Mucosa of descending colon (tissue), 3 donors: ENCODE results near the gene NCAPG2. TPM values are rescaled to one million over a fixed set of nuclear protein-coding genes. Genes with fewer than 3 reads are reported as not detected.

ENCODE experiments used
- ATAC-seq: fragments of 200-7000 bp; cut with Tn5 transposase; one replicate; pipeline ENCODE4 v1.9.1; 2020; ENCODE audit warnings: mild to moderate bottlenecking, moderate library complexity
- DNase-seq, 3 donors: peaks; one replicate each; pipeline ENCODE4 v3.0.0-alpha.2; 2020
- H3K36me3 ChIP-seq: fragments of 200-600 bp; one replicate; pipeline ENCODE4 v1.8.0; 2021; ENCODE audit warnings: low read depth, mild to moderate bottlenecking
- H3K4me1 ChIP-seq: fragments of 200-600 bp; one replicate; pipeline ENCODE4 v1.8.0; 2021; ENCODE audit warnings: low read depth, mild to moderate bottlenecking
- H3K4me3 ChIP-seq: fragments of 200-600 bp; one replicate; pipeline ENCODE4 v1.8.0; 2021; ENCODE audit warnings: mild to moderate bottlenecking
- H3K9me3 ChIP-seq: fragments of 200-600 bp; one replicate; pipeline ENCODE4 v1.8.0; 2021; ENCODE audit warnings: mild to moderate bottlenecking
- CTCF ChIP-seq: fragments of 200-600 bp; IDR thresholded peaks from one replicate; pipeline ENCODE4 v1.8.0; 2022; ENCODE audit warnings: antibody characterized with exemption, mild to moderate bottlenecking
- intact Hi-C, 2 donors: fragments of 100-400 bp; cut with DNase I in 1 of 2; cut with micrococcal nuclease in 1 of 2; formaldehyde crosslinking; loops; one replicate each; pipeline versions ENCODE4 v1.11.0 to v1.11.1; 2022; cut with DNase I, micrococcal nuclease
- total RNA-seq, 3 donors: library from RNA; stranded (reverse); fragmentation: NEBNext Ultra II Directional in 2 of 3; extraction: Animal tissue kit (Norgen Biotek cat#: 25700) in 2 of 3; gene quantifications; one replicate each; pipeline versions ENCODE4 v1.2.1 to v1.2.4, GENCODE V29; 2021 to 2023
- donor health status: DM: no; HTN: no; CAD: no; lungs with moderate emphysema.
- donor health status: DM: no; HTN: no; CAD: no.
- donor health status: DM: no; HTN: yes; CAD: no.

NCAPG2 gene
- total RNA-seq, 3 donors from 2014 or later, result 8.1 to 25.0 (median 8.9) TPM

GRCh38 chr7:158724658-158725505 lies 20.3 kb upstream of the NCAPG2 start:
- intact Hi-C loops, result no loop called here
- Histone ChIP-seq H3K4me3 (no peak overlapping the region), H3K36me3 (no peaks in the 10 kb centered on the region), H3K9me3 (no peaks in the 10 kb centered on the region), H3K4me1 (no peaks in the 10 kb centered on the region)
- TF ChIP-seq CTCF, result no peak
- DNase-seq (no peak), ATAC-seq (no peak)

GRCh38 chr7:158723714-158724385 lies 19.2 kb upstream of the NCAPG2 start:
- no peak for TF ChIP-seq CTCF
- Histone ChIP-seq H3K9me3 (no peaks in the 10 kb centered on the region), H3K4me1 (no peaks in the 10 kb centered on the region), H3K4me3 (no peak overlapping the region), H3K36me3 (no peaks in the 10 kb centered on the region)
- DNase-seq (no peak), ATAC-seq (no peak)
- intact Hi-C loops, result no loop called here

- H3K4me3 ChIP-seq, result no peak overlapping the region
- DNase-seq, result no peak
- H3K36me3 ChIP-seq, result no peaks in the 10 kb centered on the region
- no peak for ATAC-seq
- no peaks in the 10 kb centered on the region for H3K4me1 ChIP-seq
- intact Hi-C loops, result no loop called here
- no peaks in the 10 kb centered on the region for H3K9me3 ChIP-seq
- TF ChIP-seq CTCF, result no peak
Measured at GRCh38 chr7:158723266-158723665, 18.7 kb upstream of the NCAPG2 start.

GRCh38 chr7:158722574-158723237 lies 18.1 kb upstream of the NCAPG2 start:
- no peaks in the 10 kb centered on the region for H3K9me3 ChIP-seq
- no peak for ATAC-seq
- no peaks in the 10 kb centered on the region for H3K36me3 ChIP-seq
- no peak for TF ChIP-seq CTCF
- intact Hi-C loops, result no loop called here
- H3K4me1 ChIP-seq, result no peaks in the 10 kb centered on the region
- no peak for DNase-seq
- H3K4me3 ChIP-seq, result no peak overlapping the region

- no peak for DNase-seq
- H3K36me3 ChIP-seq, result no peaks in the 10 kb centered on the region
- no peak for TF ChIP-seq CTCF
- no peak for ATAC-seq
- H3K4me3 ChIP-seq, result no peak overlapping the region
- H3K9me3 ChIP-seq, result no peaks in the 10 kb centered on the region
- intact Hi-C loops, result no loop called here
- H3K4me1 ChIP-seq, result no peaks in the 10 kb centered on the region
Measured at GRCh38 chr7:158720112-158720511, 15.5 kb upstream of the NCAPG2 start.
